Heart right ventricle (tissue), 16 donors: ENCODE data around the gene RDH8. TPM values are rescaled to one million over a fixed set of nuclear protein-coding genes. Genes with fewer than 3 reads are reported as not detected.

ENCODE experiments used
- ATAC-seq, 8 donors: fragments of 200-7000 bp; cut with Tn5 transposase; one replicate each; pipeline ENCODE4 v1.9.1; 2020; ENCODE audit warnings: mild to moderate bottlenecking in 8 of 8, moderate library complexity in 8 of 8, moderate number of reproducible peaks in 1 of 8
- DNase-seq, 2 donors: peaks; one replicate each; pipeline ENCODE4 v3.0.0-alpha.2; 2020
- H3K27ac ChIP-seq, 10 donors: fragments of 200-600 bp; sonication (generic) in 2 of 10; one replicate each; pipeline versions ENCODE4 v1.5.0 to v1.8.0; 2020 to 2022; ENCODE audit warnings: mild to moderate bottlenecking in 3 of 10
- H3K27me3 ChIP-seq, 7 donors: fragments of 200-600 bp; one replicate each; pipeline ENCODE4 v1.8.0; 2021 to 2022; ENCODE audit warnings: mild to moderate bottlenecking in 2 of 7
- H3K36me3 ChIP-seq, 9 donors: fragments of 200-600 bp; sonication (generic) in 1 of 9; one replicate each; pipeline versions ENCODE4 v1.5.0 to v1.8.0; 2020 to 2022; ENCODE audit warnings: mild to moderate bottlenecking in 2 of 9
- H3K4me1 ChIP-seq, 9 donors: fragments of 200-600 bp; sonication (generic) in 1 of 9; one replicate each; pipeline versions ENCODE4 v1.5.0 to v1.8.0; 2020 to 2022; ENCODE audit warnings: mild to moderate bottlenecking in 4 of 9
- H3K4me3 ChIP-seq, 10 donors: fragments of 200-600 bp; sonication (generic) in 2 of 10; one replicate each; pipeline versions ENCODE4 v1.5.0 to v1.8.0; 2020 to 2022; ENCODE audit warnings: mild to moderate bottlenecking in 7 of 10, moderate library complexity in 2 of 10
- H3K9me3 ChIP-seq, 11 donors: fragments of 200-600 bp in 10 of 11; sonication (generic) in 2 of 11; one replicate each; pipeline versions ENCODE4 v1.5.0 to v1.8.0; 2013 to 2022; ENCODE audit warnings: mild to moderate bottlenecking in 2 of 11, control low read depth in 1 of 11, moderate library complexity in 1 of 11
- WGBS, 2 donors: extraction: QIAGEN DNeasy Blood & Tissue Kit; methylation state at CpG; one replicate each; pipeline ENCODE4 v1.1.7; 2013; ENCODE audit warnings: inconsistent platforms in 1 of 2; 5-methylcytosine and 5-hydroxymethylcytosine counted together
- intact Hi-C, 10 donors: fragments of 100-400 bp; cut with DNase I; formaldehyde crosslinking; loops; one replicate each; pipeline versions ENCODE4 v1.11.1 to v1.14.2; 2022
- polyA plus RNA-seq, 2 donors: library from polyadenylated mRNA; stranded (reverse); fragments of 200-250 nt; gene quantifications; one replicate each; pipeline ENCODE4 v1.2.3, GENCODE V29; 2013
- total RNA-seq, 10 donors: library from RNA; stranded (reverse); fragmentation: NEBNext Ultra II Directional in 3 of 10; extraction: Animal tissue kit (Norgen Biotek cat#: 25700) in 3 of 10; gene quantifications; one replicate each; pipeline versions ENCODE4 v1.2.1 to v1.2.4, GENCODE V29; 2021 to 2023
- TF ChIP-seq, protein P1 (sequence below), 9 donors: fragments of 200-600 bp; sonication (generic) in 2 of 9; IDR thresholded peaks; one replicate each; pipeline versions ENCODE4 v1.5.0 to v1.8.0; 2021 to 2022; ENCODE audit warnings: antibody characterized with exemption in 9 of 9, mild to moderate bottlenecking in 5 of 9, moderate library complexity in 1 of 9
- donor health status: Arrhythmogenic right ventricular cardiomyopathy.
- donor health status: ischemic (EF 13 %, LVEDD 7.1; RV severe dilation, severe dysfunction).
- donor health status: healthy with polysubstance abuse.
- donor health status: DM: no; HTN: yes; CAD: no.
- donor health status: DM: no; HTN: no; CAD: no.
- donor health status: ischemic (EF 25% LVEDD 6.9; RV normal size, moderate dysfunction).
- donor health status: ischemic (EF 25% LVEDD 5.7; RV mildly dilated, moderate dysfunction).
- donor health status: healthy.
- donor health status: DM: yes; HTN: yes; CAD: no.
- donor health status: Ischemic cardiomyopathy.
- donor health status: ischemic (EF 35%, LVEDD 5.7; RV mildly dilated, moderate dysfunction).
- donor health status: nonischemic (EF 11% LVEDD 7.7; RV severe dilation, severe dysfunction).
- donor health status: DM: yes; HTN: yes; CAD: no.
- donor health status: PGD.
- donor health status: ischemic (EF 29% LVEDD 5.4; RV normal size, mild dysfunction).
- donor health status: nonischemic (EF 23%, LVEDD 6.1; RV moderate dilation, normal function).

The RDH8 gene
- total and polyA plus RNA-seq, 12 donors = not detected

DNA sequence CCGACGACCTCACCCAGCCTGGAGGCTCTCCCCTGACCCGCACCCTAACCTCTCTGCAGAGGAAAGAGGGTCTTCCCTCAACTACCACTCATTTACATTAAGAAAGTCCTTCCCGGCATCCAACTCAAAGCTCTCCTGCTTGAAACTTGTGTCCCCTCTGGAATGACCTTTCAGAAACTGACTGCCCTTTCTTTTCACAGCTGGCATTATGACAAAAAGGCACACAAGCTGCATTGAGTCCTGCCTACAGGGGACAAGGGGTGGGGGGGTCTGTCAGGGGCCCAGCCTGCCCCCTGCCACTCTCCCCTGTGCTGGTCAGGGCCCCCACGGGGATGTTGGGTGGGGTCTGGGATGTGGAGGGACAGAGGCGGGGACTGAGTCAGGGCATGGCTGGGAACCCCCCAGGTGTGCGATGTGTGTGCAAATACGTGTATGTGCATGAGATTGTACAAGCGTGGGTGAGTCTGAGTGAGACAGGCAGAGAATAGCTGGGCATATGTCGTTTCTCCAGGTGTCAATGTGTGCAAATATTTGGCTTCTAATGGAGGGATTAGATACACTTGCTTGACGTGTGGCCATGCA, 5.0 kb upstream of the RDH8 start:
- peaks cover 3 to 59% (median 22%) of the 10 kb centered on the region in 9 donors for H3K4me1 ChIP-seq
- H3K4me3 ChIP-seq = peak overlapping the region in 8 of 10 donors; percentile 10 to 34 (median 23)
- peaks cover 0 to 87% (median 72%) of the 10 kb centered on the region in 7 donors for H3K27me3 ChIP-seq
- H3K36me3 ChIP-seq = peaks cover 0 to 26% (median 5%) of the 10 kb centered on the region in 9 donors
- intact Hi-C loops = loop anchor here in 2 of 10 donors (2.0 to 10.0 kb wide), 2 partner anchors 63 kb away; no protein-coding TSS in a partner anchor
- TF ChIP-seq, protein P1, sequence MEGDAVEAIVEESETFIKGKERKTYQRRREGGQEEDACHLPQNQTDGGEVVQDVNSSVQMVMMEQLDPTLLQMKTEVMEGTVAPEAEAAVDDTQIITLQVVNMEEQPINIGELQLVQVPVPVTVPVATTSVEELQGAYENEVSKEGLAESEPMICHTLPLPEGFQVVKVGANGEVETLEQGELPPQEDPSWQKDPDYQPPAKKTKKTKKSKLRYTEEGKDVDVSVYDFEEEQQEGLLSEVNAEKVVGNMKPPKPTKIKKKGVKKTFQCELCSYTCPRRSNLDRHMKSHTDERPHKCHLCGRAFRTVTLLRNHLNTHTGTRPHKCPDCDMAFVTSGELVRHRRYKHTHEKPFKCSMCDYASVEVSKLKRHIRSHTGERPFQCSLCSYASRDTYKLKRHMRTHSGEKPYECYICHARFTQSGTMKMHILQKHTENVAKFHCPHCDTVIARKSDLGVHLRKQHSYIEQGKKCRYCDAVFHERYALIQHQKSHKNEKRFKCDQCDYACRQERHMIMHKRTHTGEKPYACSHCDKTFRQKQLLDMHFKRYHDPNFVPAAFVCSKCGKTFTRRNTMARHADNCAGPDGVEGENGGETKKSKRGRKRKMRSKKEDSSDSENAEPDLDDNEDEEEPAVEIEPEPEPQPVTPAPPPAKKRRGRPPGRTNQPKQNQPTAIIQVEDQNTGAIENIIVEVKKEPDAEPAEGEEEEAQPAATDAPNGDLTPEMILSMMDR (IDR thresholded peaks at IDR 0.05) = no peak
- 30 to 35% methylated on average over 11 of the region's 11 CpGs for WGBS, 2 donors
- DNase-seq (no peak), ATAC-seq (peak in 1 of 8 donors; percentile 22)
- H3K27ac ChIP-seq = peak overlapping the region; percentile 44 to 87 (median 81)
- no peaks in the 10 kb centered on the region for H3K9me3 ChIP-seq

DNA sequence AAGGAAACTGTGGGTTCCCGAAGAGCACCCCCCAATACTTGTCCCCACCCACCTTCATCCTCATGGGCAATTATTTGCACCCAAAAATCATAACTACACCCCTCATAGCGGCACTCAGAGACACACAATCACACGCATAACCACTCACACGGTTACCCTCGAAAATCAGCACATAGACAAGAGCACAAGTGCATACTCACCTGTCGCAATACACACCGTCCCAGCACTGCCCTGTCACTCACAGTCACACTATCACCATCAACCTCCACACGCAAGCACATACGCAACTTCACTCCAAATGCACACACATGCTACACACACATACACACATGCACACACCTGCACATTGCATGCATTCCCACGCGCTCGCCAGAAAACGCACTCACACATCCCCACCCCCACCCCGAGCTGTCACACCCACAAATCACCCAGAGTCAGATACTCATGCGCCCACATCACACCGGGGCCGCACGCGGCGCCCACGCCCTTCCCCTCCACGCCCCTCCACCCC, 3.5 kb upstream of the RDH8 start:
- Histone ChIP-seq H3K36me3 (peaks cover 0 to 12% (median 0%) of the 10 kb centered on the region in 9 donors), H3K27ac (peak overlapping the region; percentile 32 to 87 (median 63)), H3K27me3 (peaks cover 0 to 87% (median 73%) of the 10 kb centered on the region in 7 donors), H3K4me3 (peak overlapping the region in 9 of 10 donors; percentile 35 to 64 (median 54)), H3K9me3 (no peaks in the 10 kb centered on the region), H3K4me1 (peaks cover 3 to 50% (median 16%) of the 10 kb centered on the region in 9 donors)
- TF ChIP-seq, protein P1 (IDR thresholded peaks at IDR 0.05) = no peak
- ATAC-seq (no peak), DNase-seq (no peak)
- intact Hi-C loops = loop anchor here in 2 of 10 donors (2.0 to 10.0 kb wide), 2 partner anchors 65 kb away; no protein-coding TSS in a partner anchor
- 8% methylated on average over 22 of the region's 22 CpGs for WGBS, 2 donors

DNA sequence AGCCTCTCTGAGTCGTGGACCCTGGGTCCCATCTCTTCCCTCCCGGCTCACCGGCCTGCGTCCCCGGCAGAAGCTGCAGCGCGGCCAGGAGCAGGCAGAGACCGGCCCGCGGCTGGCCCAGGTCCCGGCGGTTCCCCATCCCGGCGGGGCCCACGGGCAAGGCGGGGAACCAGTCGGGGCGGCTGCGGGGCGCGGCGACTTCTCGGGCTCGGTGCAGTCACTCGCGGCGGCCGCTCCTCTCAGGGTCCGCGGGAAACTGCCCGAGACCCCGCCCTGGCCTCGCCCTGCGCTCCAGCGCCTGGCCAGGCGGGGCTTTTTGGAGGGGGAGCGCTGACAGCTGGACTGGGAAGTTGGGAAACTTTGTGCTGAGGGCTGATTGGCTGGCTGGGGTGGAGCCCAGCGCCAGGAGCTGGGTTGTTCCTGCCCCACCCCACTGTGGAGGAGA, 3.0 kb upstream of the RDH8 start, which contains the start of gene COL5A3:
Gene COL5A3, minus strand, starts transcription at position 258 of the 445 bp plus-strand sequence. Its CDS starts 119 bp downstream, at position 139.
- peak within 1 kb of the TSS in 9 of 10 donors; percentile 35 to 64 (median 54) for H3K4me3 ChIP-seq
- intact Hi-C loops = no loop called here
- peaks cover 3 to 47% (median 16%) of the 10 kb centered on the region in 9 donors for H3K4me1 ChIP-seq
- DNase-seq = peak; percentile 69 to 81
- WGBS, 2 donors = 1% methylated on average over 38 of the region's 38 CpGs
- TF ChIP-seq, protein P1 (IDR thresholded peaks at IDR 0.05) = no peak
- ATAC-seq = peak; percentile 40 to 74 (median 54)
- peaks cover 0 to 7% (median 0%) of the 10 kb centered on the region in 9 donors for H3K36me3 ChIP-seq
- no peaks in the 10 kb centered on the region for H3K9me3 ChIP-seq
- H3K27me3 ChIP-seq = peaks cover 0 to 86% (median 72%) of the 10 kb centered on the region in 7 donors
- peak within 1 kb of the TSS; percentile 32 to 87 (median 63) for H3K27ac ChIP-seq

DNA sequence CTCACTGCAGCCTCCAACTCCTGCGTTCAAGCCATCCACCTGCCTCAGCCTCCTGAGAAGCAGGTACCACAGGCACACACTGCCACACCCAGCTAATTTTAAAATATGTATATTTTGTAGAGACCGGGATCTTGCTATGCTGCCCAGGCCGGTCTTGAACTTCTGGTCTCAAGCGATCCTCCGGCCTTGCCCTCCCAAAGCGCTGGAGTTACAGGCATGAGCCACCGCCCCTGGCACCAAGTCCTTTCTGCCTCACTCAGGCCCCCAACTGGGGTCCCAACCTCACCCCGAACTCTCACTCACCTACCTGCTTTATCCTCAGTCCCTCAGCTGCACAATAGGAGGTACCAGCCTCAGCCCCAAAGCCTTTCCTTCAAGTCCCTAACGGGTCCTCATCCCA, 2.3 kb upstream of the RDH8 start:
- peaks cover 0 to 80% (median 70%) of the 10 kb centered on the region in 7 donors for H3K27me3 ChIP-seq
- TF ChIP-seq, protein P1 (IDR thresholded peaks at IDR 0.05) = no peak
- intact Hi-C loops = no loop called here
- peaks cover 0 to under 1% (median 0%) of the 10 kb centered on the region in 9 donors for H3K36me3 ChIP-seq
- 71 to 82% methylated on average over 9 of the region's 9 CpGs for WGBS, 2 donors
- DNase-seq (no peak), ATAC-seq (no peak)
- H3K4me1 ChIP-seq = peaks cover 0 to 40% (median 16%) of the 10 kb centered on the region in 9 donors
- no peaks in the 10 kb centered on the region for H3K9me3 ChIP-seq
- H3K27ac ChIP-seq = peak overlapping the region in 7 of 10 donors; percentile 1 to 87 (median 63)
- H3K4me3 ChIP-seq = peak overlapping the region in 7 of 10 donors; percentile 43 to 64 (median 55)
